Fibroblast of lung (primary cell): ENCODE measurements around the gene TPD52L2.

ENCODE experiments used
- EZH2 ChIP-seq: IDR thresholded peaks from 2 replicates; pipeline ENCODE4 v1.5.1; 2012; ENCODE audit warnings: low read length, control low read depth, mild to moderate bottlenecking; ENCODE audit errors: missing control alignments
- TF ChIP-seq, protein P1 (sequence below), 2 donors: IDR thresholded peaks in 1 of 2; conservative IDR thresholded peaks in 1 of 2; 1 replicate in 1 of 2; 2 replicates in 1 of 2; pipeline ENCODE4 v1.5.1; 2011 to 2012; ENCODE audit warnings: low read length in 2 of 2, control low read depth in 1 of 2, inconsistent platforms in 1 of 2, low read depth in 1 of 2, mild to moderate bottlenecking in 1 of 2

DNA sequence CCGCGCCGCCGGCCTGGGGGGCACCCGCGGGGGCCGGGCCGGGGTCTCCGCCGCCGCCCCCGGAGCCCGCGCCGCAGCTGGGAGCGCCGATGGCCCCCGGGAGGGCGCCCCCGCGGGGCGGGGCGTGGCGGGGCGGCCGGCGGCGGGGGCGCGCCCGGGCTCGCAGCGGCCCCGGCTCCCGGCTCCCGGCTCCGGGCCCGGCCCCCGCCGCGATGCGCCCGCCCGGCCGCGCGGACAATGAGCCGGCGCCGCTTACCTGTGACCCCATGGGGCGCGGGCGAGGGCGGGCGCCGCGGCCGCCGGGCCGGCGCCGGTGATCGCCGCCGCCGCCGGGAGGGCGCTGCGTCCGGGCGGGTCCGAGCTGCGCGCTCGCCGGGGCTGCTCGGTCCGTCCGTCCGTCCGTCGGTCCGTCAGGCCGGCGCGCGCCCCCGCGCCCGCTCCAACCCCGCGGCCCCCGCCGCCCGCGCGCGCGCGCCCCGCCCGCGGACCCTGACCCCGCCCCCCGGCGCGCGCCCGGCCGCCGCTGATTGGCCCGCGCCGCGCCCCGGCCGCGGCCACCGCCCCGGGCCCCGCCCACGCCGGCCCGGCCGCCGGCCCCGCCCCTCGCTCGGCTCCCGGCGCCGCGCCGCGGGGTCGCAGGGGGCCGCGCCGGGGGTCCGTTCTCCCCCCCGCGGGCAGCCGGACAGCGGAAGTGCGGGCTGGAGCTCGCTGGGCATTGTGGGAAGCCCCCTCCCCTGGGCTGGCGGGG is 34.1 kb upstream of the TPD52L2 start, which contains the start of gene ZBTB46:
- TF ChIP-seq EZH2, result no peak
- TF ChIP-seq, protein P1, sequence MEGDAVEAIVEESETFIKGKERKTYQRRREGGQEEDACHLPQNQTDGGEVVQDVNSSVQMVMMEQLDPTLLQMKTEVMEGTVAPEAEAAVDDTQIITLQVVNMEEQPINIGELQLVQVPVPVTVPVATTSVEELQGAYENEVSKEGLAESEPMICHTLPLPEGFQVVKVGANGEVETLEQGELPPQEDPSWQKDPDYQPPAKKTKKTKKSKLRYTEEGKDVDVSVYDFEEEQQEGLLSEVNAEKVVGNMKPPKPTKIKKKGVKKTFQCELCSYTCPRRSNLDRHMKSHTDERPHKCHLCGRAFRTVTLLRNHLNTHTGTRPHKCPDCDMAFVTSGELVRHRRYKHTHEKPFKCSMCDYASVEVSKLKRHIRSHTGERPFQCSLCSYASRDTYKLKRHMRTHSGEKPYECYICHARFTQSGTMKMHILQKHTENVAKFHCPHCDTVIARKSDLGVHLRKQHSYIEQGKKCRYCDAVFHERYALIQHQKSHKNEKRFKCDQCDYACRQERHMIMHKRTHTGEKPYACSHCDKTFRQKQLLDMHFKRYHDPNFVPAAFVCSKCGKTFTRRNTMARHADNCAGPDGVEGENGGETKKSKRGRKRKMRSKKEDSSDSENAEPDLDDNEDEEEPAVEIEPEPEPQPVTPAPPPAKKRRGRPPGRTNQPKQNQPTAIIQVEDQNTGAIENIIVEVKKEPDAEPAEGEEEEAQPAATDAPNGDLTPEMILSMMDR (conservative IDR thresholded peaks at IDR 0.05 in 1 of 2, IDR thresholded peaks at IDR 0.05 in 1 of 2; ENCODE audit: low read depth in 1 of 2, low read length in 2 of 2), result no peak
